AG04450 (cell line): Measurements from ENCODE around the gene NCAN. TPM values are rescaled to one million over a fixed set of nuclear protein-coding genes. Genes with fewer than 3 reads are reported as not detected.
"Not testable (repeated sequence)": the region's sequence is repeated elsewhere in the genome, so short reads cannot be mapped to it uniquely, and the experiment has no call there.

Experiments
- CTCF ChIA-PET: fragments of 300-600, 350-600 bp; formaldehyde crosslinking; extraction: SDS; loops from one replicate; lab custom pipeline; 2022; ENCODE audit warnings: antibody characterized with exemption, inconsistent platforms; lab: Charles Lee
- POLR2A ChIA-PET: fragments of 350-600 bp; formaldehyde crosslinking; extraction: SDS; loops from one replicate; lab custom pipeline; 2021; ENCODE audit warnings: antibody characterized with exemption, inconsistent platforms; lab: Yijun Ruan, JAX
- DNase-seq: peaks from one replicate; pipeline ENCODE4 v3.0.0-alpha.2; 2011; ENCODE audit warnings: low read depth, low spot score
- H3K27ac ChIP-seq: one replicate; pipeline ENCODE4 v1.5.1; 2012; ENCODE audit warnings: low read depth, low read length, control low read depth
- H3K27me3 ChIP-seq: one replicate; pipeline ENCODE4 v1.6.0; 2012; ENCODE audit warnings: low read length; ENCODE audit not compliant: control insufficient read depth, insufficient read depth
- H3K4me3 ChIP-seq: 2 replicates; pipeline ENCODE4 v1.5.1; 2011; ENCODE audit warnings: mild to moderate bottlenecking, low read depth, low read length, control low read depth
- H3K9me3 ChIP-seq: 2 replicates; pipeline ENCODE4 v1.5.1; 2012; ENCODE audit warnings: low read length; ENCODE audit not compliant: control insufficient read depth, insufficient read depth
- CTCF ChIP-seq: IDR thresholded peaks from 2 replicates; pipeline ENCODE4 v1.5.1; 2011; ENCODE audit warnings: low read depth, low read length, control low read depth, inconsistent platforms
- polyA plus RNA-seq: library from polyadenylated mRNA; depleted of rRNA; stranded (reverse); fragments of >200 nt; gene quantifications from 2 replicates; pipeline ENCODE4 v1.2.3, GENCODE V29; 2011

The NCAN gene
- polyA plus RNA-seq, 1 experiment = not detected

GRCh38 chr19:19238126-19238894 is 26.6 kb downstream of the NCAN start:
- CTCF ChIA-PET = no interaction called here
- Histone ChIP-seq H3K27ac (no peak overlapping the region), H3K27me3 (peaks cover 4% of the 10 kb centered on the region), H3K9me3 (peaks cover 14% of the 10 kb centered on the region), H3K4me3 (no peak overlapping the region)
- POLR2A ChIA-PET = no interaction called here
- no peak for TF ChIP-seq CTCF
- DNase-seq = no peak

- DNase-seq = no peak
- ChIA-PET CTCF (no interaction called here), POLR2A (no interaction called here)
- Histone ChIP-seq H3K4me3 (no peak overlapping the region), H3K27ac (no peak overlapping the region), H3K9me3 (peaks cover 4% of the 10 kb centered on the region), H3K27me3 (peaks cover 4% of the 10 kb centered on the region)
- no peak for TF ChIP-seq CTCF
Observed at GRCh38 chr19:19239675-19240074, 27.9 kb downstream of the NCAN start.

- ChIA-PET POLR2A (no interaction called here), CTCF (no interaction called here)
- no peak for TF ChIP-seq CTCF
- no peak for DNase-seq
- Histone ChIP-seq H3K27ac (no peak overlapping the region), H3K4me3 (no peak overlapping the region), H3K9me3 (no peaks in the 10 kb centered on the region), H3K27me3 (peaks cover 6% of the 10 kb centered on the region)
Observed at GRCh38 chr19:19240476-19240875, 28.7 kb downstream of the NCAN start.

GRCh38 chr19:19250196-19250801 is 38.5 kb downstream of the NCAN start:
- H3K27ac ChIP-seq = no peak overlapping the region
- POLR2A ChIA-PET = no interaction called here
- no peaks in the 10 kb centered on the region for H3K9me3 ChIP-seq
- H3K27me3 ChIP-seq = peaks cover 18% of the 10 kb centered on the region
- CTCF ChIA-PET = no interaction called here
- DNase-seq = no peak
- no peak overlapping the region for H3K4me3 ChIP-seq
- TF ChIP-seq CTCF = no peak

- H3K4me3 ChIP-seq, H3K9me3 ChIP-seq, POLR2A ChIA-PET, CTCF ChIA-PET, H3K27ac ChIP-seq, DNase-seq: not testable (repeated sequence)
- peaks cover 30% of the 10 kb centered on the region for H3K27me3 ChIP-seq
Observed at GRCh38 chr19:19253409-19253808, 41.7 kb downstream of the NCAN start.
